ENCODE data around the gene FMN2.

- TF ChIP-seq EZH2 (IDR thresholded peaks at IDR 0.05; ENCODE audit: borderline replicate concordance, low read length) (no peak), CTCF (conservative IDR thresholded peaks at IDR 0.05 in 1 of 2, IDR thresholded peaks at IDR 0.05 in 1 of 2; ENCODE audit: extremely low read depth in 1 of 2, insufficient read depth in 1 of 2, low read depth in 1 of 2, low read length in 2 of 2) (no peak)
These were observed 294.6 kb downstream of the FMN2 start for GRCh38 chr1:240385985-240386978.
